Loucy (cell line): ENCODE results near the gene CWC25.

Experiments used
- H2AFZ ChIP-seq: fragments of 200-600 bp; sonication (generic); 2 replicates; pipeline ENCODE4 v1.6.0; 2016; ENCODE audit warnings: antibody characterized with exemption, mild to moderate bottlenecking, low read length, moderate library complexity
- H3F3A ChIP-seq: fragments of 200-600 bp; 2 replicates; pipeline ENCODE4 v1.6.0; 2016; ENCODE audit warnings: antibody characterized with exemption, low read depth, mild to moderate bottlenecking
- H3K27me3 ChIP-seq: fragments of 200-600 bp; sonication (generic); 2 replicates; pipeline ENCODE4 v1.6.1; 2014; ENCODE audit warnings: low read length, mild to moderate bottlenecking; ENCODE audit not compliant: insufficient read depth, poor library complexity, severe bottlenecking
- H3K36me3 ChIP-seq: fragments of 200-600 bp; sonication (generic); 2 replicates; pipeline ENCODE4 v1.6.1; 2016; ENCODE audit warnings: low read length; ENCODE audit not compliant: insufficient read depth
- H3K4me1 ChIP-seq: fragments of 200-600 bp; sonication (generic); 2 replicates; pipeline ENCODE4 v1.5.1; 2014; ENCODE audit warnings: low read length, mild to moderate bottlenecking; ENCODE audit not compliant: insufficient read depth, poor library complexity, severe bottlenecking
- H3K4me2 ChIP-seq: fragments of 200-600 bp; sonication (generic); 2 replicates; pipeline ENCODE4 v1.6.0; 2014; ENCODE audit warnings: antibody characterized with exemption, low read length, low read depth, mild to moderate bottlenecking; ENCODE audit not compliant: poor library complexity, severe bottlenecking
- H3K4me3 ChIP-seq: fragments of 200-600 bp; sonication (generic); 2 replicates; pipeline ENCODE4 v1.5.1; 2014; ENCODE audit warnings: low read length, mild to moderate bottlenecking, mixed read lengths; ENCODE audit not compliant: poor library complexity, severe bottlenecking
- H3K79me2 ChIP-seq: fragments of 200-600 bp; sonication (generic); 2 replicates; pipeline ENCODE4 v1.6.1; 2014; ENCODE audit warnings: low read length; ENCODE audit not compliant: insufficient read depth
- H3K9ac ChIP-seq: fragments of 200-600 bp; sonication (generic); 2 replicates; pipeline ENCODE4 v1.6.0; 2014; ENCODE audit warnings: mild to moderate bottlenecking, low read depth, low read length, moderate library complexity; ENCODE audit not compliant: poor library complexity, severe bottlenecking
- H3K9me2 ChIP-seq: fragments of 200-600 bp; sonication (generic); replicated peaks from 2 replicates; pipeline ENCODE4 v1.6.1; 2016; ENCODE audit warnings: low read depth, low read length, mixed read lengths
- H3K9me3 ChIP-seq: fragments of 200-600 bp; sonication (generic); 2 replicates; pipeline ENCODE4 v1.6.1; 2014; ENCODE audit warnings: mild to moderate bottlenecking, antibody characterized with exemption, low read length, low read depth; ENCODE audit not compliant: insufficient read depth
- H4K20me1 ChIP-seq: fragments of 200-600 bp; sonication (generic); 2 replicates; pipeline ENCODE4 v1.6.0; 2014; ENCODE audit warnings: antibody characterized with exemption, low read length, mild to moderate bottlenecking; ENCODE audit not compliant: insufficient read depth, poor library complexity, severe bottlenecking
- EZH2phosphoT487 ChIP-seq: fragments of 200-600 bp; IDR thresholded peaks from 2 replicates; pipeline ENCODE4 v1.6.1; 2018; ENCODE audit warnings: antibody characterized with exemption, mild to moderate bottlenecking, moderate library complexity, borderline replicate concordance
- TF ChIP-seq, protein P1 (sequence below): fragments of 200-600 bp; sonication (generic); conservative IDR thresholded peaks from 2 replicates; pipeline ENCODE4 v1.5.1; 2014; ENCODE audit warnings: mild to moderate bottlenecking, antibody characterized with exemption, low read length

Gene CWC25

DNA sequence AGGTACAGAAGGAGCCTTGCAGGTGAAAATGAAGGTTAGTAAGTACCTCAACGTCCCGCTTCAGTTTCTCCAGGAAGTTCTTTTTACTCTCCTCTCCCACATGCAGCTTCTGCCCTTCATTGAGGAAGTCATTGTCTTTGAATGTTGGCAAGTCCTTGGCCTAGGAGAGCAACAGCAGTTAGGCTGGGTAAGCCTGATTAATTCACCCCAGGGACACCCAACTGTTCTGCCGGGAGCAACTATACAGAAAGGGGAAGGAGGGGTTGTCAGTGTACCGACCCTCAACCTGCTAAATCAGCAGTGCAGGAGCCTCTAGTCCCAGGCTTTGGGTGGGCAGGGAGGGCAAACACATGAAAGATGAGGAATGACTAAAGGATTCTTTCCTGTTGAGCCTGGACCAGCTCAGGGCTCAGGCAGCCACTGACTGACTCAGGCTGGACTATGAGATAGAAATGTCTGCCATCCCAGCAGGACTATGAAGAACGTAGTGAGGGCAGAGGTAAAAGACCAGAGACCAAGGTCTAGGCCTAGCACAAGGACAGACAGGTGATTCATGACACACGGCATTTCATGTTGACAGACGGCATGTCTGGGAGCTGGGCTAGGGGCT lies 47.4 kb downstream of the CWC25 start:
- Histone ChIP-seq H3K4me3 (no peak overlapping the region), H4K20me1 (no peaks in the 10 kb centered on the region), H3K9me2 (no peaks in the 10 kb centered on the region), H3K27me3 (no peaks in the 10 kb centered on the region), H3K4me2 (no peak overlapping the region), H3K9me3 (no peaks in the 10 kb centered on the region), H3K36me3 (peaks cover 87% of the 10 kb centered on the region; the same call in 1 of the 2 replicates), H3F3A (no peaks in the 10 kb centered on the region; the same call in 1 of the 2 replicates), H3K79me2 (no peaks in the 10 kb centered on the region), H3K9ac (no peak overlapping the region), H2AFZ (no peak overlapping the region), H3K4me1 (peaks cover 8% of the 10 kb centered on the region)
- TF ChIP-seq, protein P1, sequence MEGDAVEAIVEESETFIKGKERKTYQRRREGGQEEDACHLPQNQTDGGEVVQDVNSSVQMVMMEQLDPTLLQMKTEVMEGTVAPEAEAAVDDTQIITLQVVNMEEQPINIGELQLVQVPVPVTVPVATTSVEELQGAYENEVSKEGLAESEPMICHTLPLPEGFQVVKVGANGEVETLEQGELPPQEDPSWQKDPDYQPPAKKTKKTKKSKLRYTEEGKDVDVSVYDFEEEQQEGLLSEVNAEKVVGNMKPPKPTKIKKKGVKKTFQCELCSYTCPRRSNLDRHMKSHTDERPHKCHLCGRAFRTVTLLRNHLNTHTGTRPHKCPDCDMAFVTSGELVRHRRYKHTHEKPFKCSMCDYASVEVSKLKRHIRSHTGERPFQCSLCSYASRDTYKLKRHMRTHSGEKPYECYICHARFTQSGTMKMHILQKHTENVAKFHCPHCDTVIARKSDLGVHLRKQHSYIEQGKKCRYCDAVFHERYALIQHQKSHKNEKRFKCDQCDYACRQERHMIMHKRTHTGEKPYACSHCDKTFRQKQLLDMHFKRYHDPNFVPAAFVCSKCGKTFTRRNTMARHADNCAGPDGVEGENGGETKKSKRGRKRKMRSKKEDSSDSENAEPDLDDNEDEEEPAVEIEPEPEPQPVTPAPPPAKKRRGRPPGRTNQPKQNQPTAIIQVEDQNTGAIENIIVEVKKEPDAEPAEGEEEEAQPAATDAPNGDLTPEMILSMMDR = no peak
- no peak for TF ChIP-seq EZH2phosphoT487

DNA sequence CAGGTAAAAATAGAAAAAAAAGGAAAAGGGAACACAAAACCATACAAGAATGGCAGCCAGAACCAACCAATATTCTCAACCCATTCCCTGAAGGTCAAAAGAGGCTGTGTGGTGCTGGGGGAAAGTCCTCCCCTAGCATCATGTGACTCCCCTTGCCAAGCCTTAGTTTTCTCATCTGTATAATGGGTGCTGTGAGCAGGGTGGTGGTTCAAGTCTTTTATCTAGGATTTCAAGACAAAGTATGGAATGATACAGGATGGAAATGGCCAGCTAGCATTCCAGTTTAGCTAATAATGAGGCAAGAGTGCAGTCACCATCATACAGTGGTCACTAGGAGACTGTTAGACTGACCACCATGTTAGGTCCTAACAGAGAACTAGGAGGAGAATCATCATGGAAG lies 51.9 kb downstream of the CWC25 start:
- no peak overlapping the region for H2AFZ ChIP-seq
- no peak overlapping the region for H3K4me2 ChIP-seq
- H3K79me2 ChIP-seq = no peaks in the 10 kb centered on the region
- H3K36me3 ChIP-seq = peaks cover 83% of the 10 kb centered on the region; the same call in 1 of the 2 replicates
- no peaks in the 10 kb centered on the region for H3K9me2 ChIP-seq
- no peaks in the 10 kb centered on the region for H4K20me1 ChIP-seq
- H3K27me3 ChIP-seq = no peaks in the 10 kb centered on the region
- no peaks in the 10 kb centered on the region for H3K4me1 ChIP-seq
- no peak overlapping the region for H3K9ac ChIP-seq
- no peak overlapping the region for H3K4me3 ChIP-seq
- no peaks in the 10 kb centered on the region; the same call in 1 of the 2 replicates for H3F3A ChIP-seq
- TF ChIP-seq, protein P1 = no peak
- TF ChIP-seq EZH2phosphoT487 = no peak
- H3K9me3 ChIP-seq = no peaks in the 10 kb centered on the region

DNA sequence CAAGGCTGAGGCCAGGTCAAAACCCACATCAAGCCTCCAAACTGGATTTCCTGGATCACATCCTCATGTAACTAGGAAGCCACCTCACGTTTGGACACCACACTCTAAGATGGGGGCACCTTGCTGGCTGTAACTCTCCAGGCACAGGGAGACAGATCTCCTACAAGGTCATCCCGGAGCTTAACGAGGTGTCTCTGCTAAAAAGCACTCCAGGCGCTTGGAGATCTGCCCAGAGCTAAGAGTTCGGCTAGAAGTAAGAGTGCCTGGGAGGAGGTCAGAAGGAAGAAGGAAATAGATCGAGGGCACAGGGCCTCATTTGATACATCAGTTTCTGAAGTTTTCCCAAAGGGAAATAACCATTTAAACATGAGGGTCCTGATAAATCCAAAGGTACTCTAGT lies 56.7 kb downstream of the CWC25 start:
- Histone ChIP-seq H3K9ac (no peak overlapping the region), H3K9me2 (no peaks in the 10 kb centered on the region), H3K4me3 (no peak overlapping the region), H3K36me3 (peaks cover 89% of the 10 kb centered on the region; the same call in 1 of the 2 replicates), H3K27me3 (no peaks in the 10 kb centered on the region), H4K20me1 (no peaks in the 10 kb centered on the region), H3K4me1 (no peaks in the 10 kb centered on the region), H3K9me3 (no peaks in the 10 kb centered on the region), H3K79me2 (no peaks in the 10 kb centered on the region), H3K4me2 (no peak overlapping the region), H2AFZ (no peak overlapping the region), H3F3A (no peaks in the 10 kb centered on the region; the same call in 1 of the 2 replicates)
- TF ChIP-seq, protein P1 = no peak
- TF ChIP-seq EZH2phosphoT487 = no peak
